Measurements from ENCODE around the gene CCDC28A. TPM values are rescaled to one million over a fixed set of nuclear protein-coding genes. Genes with fewer than 3 reads are reported as not detected.

CCDC28A gene
- total RNA-seq, 1 donor from 2014 or later: 11.1 TPM

GRCh38 chr6:138824482-138825144 lies 51.0 kb downstream of the CCDC28A start:
- no peak for TF ChIP-seq CTCF (IDR thresholded peaks at IDR 0.05; ENCODE audit: insufficient read depth, low read length, severe bottlenecking)
- Histone ChIP-seq H3K27me3 (ENCODE audit: control insufficient read depth, insufficient read depth, low read length) (no peaks in the 10 kb centered on the region), H3K4me3 (ENCODE audit: low read depth, low read length) (no peak overlapping the region), H3K36me3 (ENCODE audit: control insufficient read depth, insufficient read depth, low read length) (no peaks in the 10 kb centered on the region)
- DNase-seq (ENCODE audit: low read depth): peak; percentile 43
- FAIRE-seq: no peak

GRCh38 chr6:138830248-138830647 lies 56.7 kb downstream of the CCDC28A start:
- Histone ChIP-seq H3K36me3 (ENCODE audit: control insufficient read depth, insufficient read depth, low read length) (no peaks in the 10 kb centered on the region), H3K27me3 (ENCODE audit: control insufficient read depth, insufficient read depth, low read length) (no peaks in the 10 kb centered on the region), H3K4me3 (ENCODE audit: low read depth, low read length) (no peak overlapping the region)
- TF ChIP-seq CTCF (IDR thresholded peaks at IDR 0.05; ENCODE audit: insufficient read depth, low read length, severe bottlenecking): no peak
- DNase-seq (ENCODE audit: low read depth) (no peak), FAIRE-seq (no peak)

GRCh38 chr6:138832182-138832581 lies 58.6 kb downstream of the CCDC28A start:
- FAIRE-seq (no peak), DNase-seq (ENCODE audit: low read depth) (no peak)
- Histone ChIP-seq H3K27me3 (ENCODE audit: control insufficient read depth, insufficient read depth, low read length) (no peaks in the 10 kb centered on the region), H3K36me3 (ENCODE audit: control insufficient read depth, insufficient read depth, low read length) (no peaks in the 10 kb centered on the region), H3K4me3 (ENCODE audit: low read depth, low read length) (no peak overlapping the region)
- no peak for TF ChIP-seq CTCF (IDR thresholded peaks at IDR 0.05; ENCODE audit: insufficient read depth, low read length, severe bottlenecking)

- H3K36me3 ChIP-seq (ENCODE audit: control insufficient read depth, insufficient read depth, low read length): no peaks in the 10 kb centered on the region
These were observed 60.4 kb downstream of the CCDC28A start for GRCh38 chr6:138833816-138834539.

GRCh38 chr6:138837246-138837645 lies 63.7 kb downstream of the CCDC28A start:
- no peak for TF ChIP-seq CTCF (IDR thresholded peaks at IDR 0.05; ENCODE audit: insufficient read depth, low read length, severe bottlenecking)
- no peak overlapping the region for H3K4me3 ChIP-seq (ENCODE audit: low read depth, low read length)
- no peak for DNase-seq (ENCODE audit: low read depth)
- no peaks in the 10 kb centered on the region for H3K36me3 ChIP-seq (ENCODE audit: control insufficient read depth, insufficient read depth, low read length)
- FAIRE-seq: no peak
- H3K27me3 ChIP-seq (ENCODE audit: control insufficient read depth, insufficient read depth, low read length): no peaks in the 10 kb centered on the region

More at GRCh38 chr6:138833816-138834539, 60.4 kb downstream of the CCDC28A start:
- Histone ChIP-seq H3K27me3 (ENCODE audit: control insufficient read depth, insufficient read depth, low read length) (no peaks in the 10 kb centered on the region), H3K4me3 (ENCODE audit: low read depth, low read length) (no peak overlapping the region)
- TF ChIP-seq CTCF (IDR thresholded peaks at IDR 0.05; ENCODE audit: insufficient read depth, low read length, severe bottlenecking): no peak
- DNase-seq (ENCODE audit: low read depth) (no peak), FAIRE-seq (no peak)

Other genes with a start within 250 kb of the CCDC28A start
- 0.13 TPM in 1 of 2 replicates, not detected in the other for gene ECT2L, start 22.3 kb downstream of the CCDC28A start, total RNA-seq
- gene REPS1, start 214.5 kb downstream of the CCDC28A start, total RNA-seq: 31.1 and 38.3 TPM in 2 replicates